HL-60 (cell line): ENCODE data around the gene PRRG3.

Experiments
- DNase-seq, 2 experiments: peaks; one replicate each; pipeline ENCODE4 v3.0.0-alpha.2; 2010 to 2020; ENCODE audit warnings: low read depth in 1 of 2, low spot score in 1 of 2
- H3K27ac ChIP-seq: fragments of 250-450 bp; sonication (Bioruptor Pico); replicated peaks from 2 replicates; pipeline ENCODE4 v1.5.1; 2020; ENCODE audit warnings: mild to moderate bottlenecking, moderate library complexity
- H3K27me3 ChIP-seq: fragments of 250-450 bp; sonication (Bioruptor Pico); 2 replicates; pipeline ENCODE4 v1.5.1; 2021; ENCODE audit warnings: mild to moderate bottlenecking, moderate library complexity; ENCODE audit not compliant: insufficient read depth, poor library complexity, severe bottlenecking
- H3K4me3 ChIP-seq: replicated peaks from 2 replicates; pipeline ENCODE4 v1.5.1; 2011; ENCODE audit warnings: mild to moderate bottlenecking, control low read depth, low read length; ENCODE audit not compliant: insufficient read depth
- CTCF ChIP-seq: IDR thresholded peaks from one replicate; pipeline ENCODE4 v1.5.1; 2011; ENCODE audit warnings: low read length, control low read depth, inconsistent platforms; ENCODE audit not compliant: insufficient read depth
- GABPA ChIP-seq: IDR thresholded peaks from 2 replicates; pipeline ENCODE4 v1.6.1; 2012; ENCODE audit warnings: low read depth
- POLR2AphosphoS5 ChIP-seq: IDR thresholded peaks from 2 replicates; pipeline ENCODE4 v1.6.1; 2012; ENCODE audit warnings: low read depth
- REST ChIP-seq: IDR thresholded peaks from 2 replicates; pipeline ENCODE4 v1.6.1; 2012; ENCODE audit warnings: low read depth; ENCODE audit not compliant: insufficient replicate concordance
- SPI1 ChIP-seq: IDR thresholded peaks from 2 replicates; pipeline ENCODE4 v1.6.1; 2012; ENCODE audit warnings: low read depth, mild to moderate bottlenecking, borderline replicate concordance

PRRG3 gene

GRCh38 chrX:151702026-151702714 is 6.9 kb downstream of the PRRG3 start:
- DNase-seq: no peak
- no peak for TF ChIP-seq POLR2AphosphoS5
- no peak for TF ChIP-seq GABPA
- TF ChIP-seq SPI1: no peak
- TF ChIP-seq CTCF: no peak
- no peak for TF ChIP-seq REST
- Histone ChIP-seq H3K4me3 (no peak overlapping the region), H3K27ac (no peak overlapping the region), H3K27me3 (no peaks in the 10 kb centered on the region)

GRCh38 chrX:151702741-151703340 is 7.6 kb downstream of the PRRG3 start:
- Histone ChIP-seq H3K4me3 (no peak overlapping the region), H3K27ac (no peak overlapping the region), H3K27me3 (no peaks in the 10 kb centered on the region)
- DNase-seq: no peak
- TF ChIP-seq SPI1 (no peak), CTCF (no peak), GABPA (no peak), POLR2AphosphoS5 (no peak), REST (no peak)

- TF ChIP-seq SPI1 (no peak), REST (no peak), CTCF (no peak), GABPA (no peak), POLR2AphosphoS5 (no peak)
- Histone ChIP-seq H3K27ac (no peak overlapping the region), H3K27me3 (no peaks in the 10 kb centered on the region), H3K4me3 (no peak overlapping the region)
- no peak for DNase-seq
Measured at GRCh38 chrX:151703487-151703886, 8.2 kb downstream of the PRRG3 start.
